Activated gamma-delta T cell (primary cell): ENCODE data around the gene HMCES.
"Not testable (repeated sequence)": the region's sequence is repeated elsewhere in the genome, so short reads cannot be mapped to it uniquely, and the experiment has no call there.

Experiments used
- DNase-seq: peaks from one replicate; lab custom pipeline; 2025; lab: John Stamatoyannopoulos, UW
- total RNA-seq, 2 donors: gene quantifications; one replicate each; lab custom pipeline; 2026; lab: John Stamatoyannopoulos, UW

Gene HMCES
- 62.2 to 86.6 reads per million in 2 donors for total RNA-seq

- DNase-seq = peak; percentile 94
Measured at GRCh38 chr3:129278439-129278965, at the start of gene HMCES. Gene HMCES (plus strand): TSS chr3:129278870. CDS start chr3:129279733, 863 bp downstream.

GRCh38 chr3:129228891-129229585 lies 49.6 kb upstream of the HMCES start:
- DNase-seq = no peak

- no peak for DNase-seq
Measured at GRCh38 chr3:129230311-129231019, 48.2 kb upstream of the HMCES start.

GRCh38 chr3:129231331-129232119 lies 47.1 kb upstream of the HMCES start:
- no peak for DNase-seq

- no peak for DNase-seq
Measured at GRCh38 chr3:129233538-129233937, 45.1 kb upstream of the HMCES start.

- no peak for DNase-seq
Measured at GRCh38 chr3:129234441-129234840, 44.2 kb upstream of the HMCES start.

- DNase-seq = no peak
Measured at GRCh38 chr3:129235344-129235917, 43.2 kb upstream of the HMCES start.

- no peak for DNase-seq
Measured at GRCh38 chr3:129238945-129239705, 39.5 kb upstream of the HMCES start.

- no peak for DNase-seq
Measured at GRCh38 chr3:129239991-129240390, 38.7 kb upstream of the HMCES start.

GRCh38 chr3:129240436-129240835 lies 38.2 kb upstream of the HMCES start:
- no peak for DNase-seq

- DNase-seq = no peak
Measured at GRCh38 chr3:129245141-129245540, 33.5 kb upstream of the HMCES start.

- DNase-seq = not testable (repeated sequence)
Measured at GRCh38 chr3:129245641-129246306, 32.9 kb upstream of the HMCES start.

GRCh38 chr3:129246636-129247035 lies 32.0 kb upstream of the HMCES start:
- no peak for DNase-seq

- DNase-seq = no peak
Measured at GRCh38 chr3:129248286-129248979, 30.2 kb upstream of the HMCES start.

- DNase-seq = peak; percentile 76
Measured at GRCh38 chr3:129249284-129250065, 29.2 kb upstream of the HMCES start, which contains the start of gene COPG1. Gene COPG1 (plus strand): TSS chr3:129249606. CDS start chr3:129249710, 104 bp downstream.

GRCh38 chr3:129252748-129253147 lies 25.9 kb upstream of the HMCES start:
- DNase-seq = no peak

GRCh38 chr3:129254536-129255230 lies 24.0 kb upstream of the HMCES start:
- no peak for DNase-seq

GRCh38 chr3:129256270-129256669 lies 22.4 kb upstream of the HMCES start:
- no peak for DNase-seq
